HL-60 (cell line): Measurements from ENCODE around the gene ATP6AP1.

Source experiments
- DNase-seq, 2 experiments: peaks; one replicate each; pipeline ENCODE4 v3.0.0-alpha.2; 2010 to 2020; ENCODE audit warnings: low read depth in 1 of 2, low spot score in 1 of 2
- H3K27ac ChIP-seq: fragments of 250-450 bp; sonication (Bioruptor Pico); replicated peaks from 2 replicates; pipeline ENCODE4 v1.5.1; 2020; ENCODE audit warnings: mild to moderate bottlenecking, moderate library complexity
- H3K27me3 ChIP-seq: fragments of 250-450 bp; sonication (Bioruptor Pico); 2 replicates; pipeline ENCODE4 v1.5.1; 2021; ENCODE audit warnings: mild to moderate bottlenecking, moderate library complexity; ENCODE audit not compliant: insufficient read depth, poor library complexity, severe bottlenecking
- H3K4me3 ChIP-seq: replicated peaks from 2 replicates; pipeline ENCODE4 v1.5.1; 2011; ENCODE audit warnings: mild to moderate bottlenecking, control low read depth, low read length; ENCODE audit not compliant: insufficient read depth
- CTCF ChIP-seq: IDR thresholded peaks from one replicate; pipeline ENCODE4 v1.5.1; 2011; ENCODE audit warnings: low read length, control low read depth, inconsistent platforms; ENCODE audit not compliant: insufficient read depth
- GABPA ChIP-seq: IDR thresholded peaks from 2 replicates; pipeline ENCODE4 v1.6.1; 2012; ENCODE audit warnings: low read depth
- POLR2AphosphoS5 ChIP-seq: IDR thresholded peaks from 2 replicates; pipeline ENCODE4 v1.6.1; 2012; ENCODE audit warnings: low read depth
- SPI1 ChIP-seq: IDR thresholded peaks from 2 replicates; pipeline ENCODE4 v1.6.1; 2012; ENCODE audit warnings: low read depth, mild to moderate bottlenecking, borderline replicate concordance
- TF ChIP-seq, protein P1 (sequence below): IDR thresholded peaks from 2 replicates; pipeline ENCODE4 v1.6.1; 2012; ENCODE audit warnings: low read depth; ENCODE audit not compliant: insufficient replicate concordance

ATP6AP1 gene

DNA sequence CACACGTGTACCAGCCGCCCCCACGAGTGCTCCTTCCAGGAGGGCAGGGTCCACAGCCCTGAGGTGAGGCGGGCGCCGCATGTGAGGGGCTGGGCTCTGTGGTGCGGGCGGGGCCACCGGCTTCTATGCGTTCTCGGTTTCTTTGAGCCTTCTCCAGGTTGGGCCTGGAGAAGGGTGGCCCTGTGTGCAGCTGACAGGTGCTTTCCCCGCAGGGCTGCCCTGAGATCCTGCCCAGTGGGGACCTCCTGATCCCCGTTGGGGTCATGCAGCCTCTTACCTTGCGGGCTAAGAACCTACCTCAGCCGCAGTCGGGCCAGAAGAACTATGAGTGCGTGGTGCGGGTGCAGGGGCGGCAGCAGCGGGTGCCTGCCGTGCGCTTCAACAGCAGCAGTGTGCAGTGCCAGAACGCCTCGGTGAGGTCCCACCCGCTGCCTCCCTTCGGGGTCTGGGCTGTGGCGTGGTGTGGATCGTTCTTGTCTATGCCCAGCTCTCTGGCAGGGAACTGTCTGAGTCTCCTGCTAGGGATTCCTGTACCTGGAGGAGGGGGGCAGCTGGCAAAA lies 36.4 kb downstream of the ATP6AP1 start:
- TF ChIP-seq GABPA: no peak
- Histone ChIP-seq H3K4me3 (no peak overlapping the region), H3K27ac (no peak overlapping the region), H3K27me3 (no peaks in the 10 kb centered on the region)
- no peak for DNase-seq

DNA sequence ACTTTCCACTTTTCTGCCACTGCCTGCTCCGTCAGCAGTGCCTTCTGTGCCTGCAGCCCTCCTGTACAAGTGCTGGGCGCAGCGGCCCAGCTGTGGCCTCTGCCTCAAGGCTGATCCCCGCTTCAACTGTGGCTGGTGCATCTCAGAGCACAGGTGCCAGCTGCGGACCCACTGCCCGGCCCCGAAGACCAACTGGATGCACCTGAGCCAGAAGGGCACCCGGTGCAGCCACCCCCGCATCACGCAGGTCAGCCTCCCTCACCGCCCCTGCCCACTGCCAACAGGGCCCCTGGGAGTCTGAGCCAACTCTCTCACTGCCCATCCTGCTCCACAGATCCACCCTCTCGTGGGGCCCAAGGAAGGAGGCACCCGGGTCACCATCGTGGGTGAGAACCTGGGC lies 37.1 kb downstream of the ATP6AP1 start:
- H3K4me3 ChIP-seq: no peak overlapping the region
- H3K27me3 ChIP-seq: no peaks in the 10 kb centered on the region
- no peak for DNase-seq
- H3K27ac ChIP-seq: no peak overlapping the region
- TF ChIP-seq, protein P1, sequence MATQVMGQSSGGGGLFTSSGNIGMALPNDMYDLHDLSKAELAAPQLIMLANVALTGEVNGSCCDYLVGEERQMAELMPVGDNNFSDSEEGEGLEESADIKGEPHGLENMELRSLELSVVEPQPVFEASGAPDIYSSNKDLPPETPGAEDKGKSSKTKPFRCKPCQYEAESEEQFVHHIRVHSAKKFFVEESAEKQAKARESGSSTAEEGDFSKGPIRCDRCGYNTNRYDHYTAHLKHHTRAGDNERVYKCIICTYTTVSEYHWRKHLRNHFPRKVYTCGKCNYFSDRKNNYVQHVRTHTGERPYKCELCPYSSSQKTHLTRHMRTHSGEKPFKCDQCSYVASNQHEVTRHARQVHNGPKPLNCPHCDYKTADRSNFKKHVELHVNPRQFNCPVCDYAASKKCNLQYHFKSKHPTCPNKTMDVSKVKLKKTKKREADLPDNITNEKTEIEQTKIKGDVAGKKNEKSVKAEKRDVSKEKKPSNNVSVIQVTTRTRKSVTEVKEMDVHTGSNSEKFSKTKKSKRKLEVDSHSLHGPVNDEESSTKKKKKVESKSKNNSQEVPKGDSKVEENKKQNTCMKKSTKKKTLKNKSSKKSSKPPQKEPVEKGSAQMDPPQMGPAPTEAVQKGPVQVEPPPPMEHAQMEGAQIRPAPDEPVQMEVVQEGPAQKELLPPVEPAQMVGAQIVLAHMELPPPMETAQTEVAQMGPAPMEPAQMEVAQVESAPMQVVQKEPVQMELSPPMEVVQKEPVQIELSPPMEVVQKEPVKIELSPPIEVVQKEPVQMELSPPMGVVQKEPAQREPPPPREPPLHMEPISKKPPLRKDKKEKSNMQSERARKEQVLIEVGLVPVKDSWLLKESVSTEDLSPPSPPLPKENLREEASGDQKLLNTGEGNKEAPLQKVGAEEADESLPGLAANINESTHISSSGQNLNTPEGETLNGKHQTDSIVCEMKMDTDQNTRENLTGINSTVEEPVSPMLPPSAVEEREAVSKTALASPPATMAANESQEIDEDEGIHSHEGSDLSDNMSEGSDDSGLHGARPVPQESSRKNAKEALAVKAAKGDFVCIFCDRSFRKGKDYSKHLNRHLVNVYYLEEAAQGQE: no peak
- TF ChIP-seq GABPA: no peak
- TF ChIP-seq CTCF: no peak
- TF ChIP-seq POLR2AphosphoS5: no peak
- TF ChIP-seq SPI1: no peak

DNA sequence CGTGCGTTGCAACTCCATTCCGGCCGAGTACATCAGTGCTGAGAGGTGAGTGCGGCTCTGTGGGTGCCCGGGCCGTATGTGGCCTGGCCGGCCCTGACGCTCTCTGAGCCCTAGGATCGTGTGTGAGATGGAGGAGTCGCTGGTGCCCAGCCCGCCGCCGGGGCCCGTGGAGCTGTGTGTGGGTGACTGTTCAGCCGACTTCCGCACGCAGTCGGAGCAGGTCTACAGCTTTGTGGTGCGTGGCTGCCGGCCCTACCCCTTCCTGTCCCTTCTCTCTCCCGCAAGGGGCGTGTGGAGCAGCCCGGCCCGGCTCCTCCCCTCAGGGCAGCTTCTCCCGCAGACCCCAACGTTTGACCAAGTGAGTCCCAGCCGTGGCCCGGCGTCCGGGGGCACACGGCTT lies 37.6 kb downstream of the ATP6AP1 start:
- Histone ChIP-seq H3K27me3 (no peaks in the 10 kb centered on the region), H3K4me3 (no peak overlapping the region), H3K27ac (no peak overlapping the region)
- no peak for TF ChIP-seq CTCF
- peak in 1 of 2 experiments; percentile 8 for DNase-seq

GRCh38 chrX:154466907-154467306 lies 38.4 kb downstream of the ATP6AP1 start:
- TF ChIP-seq GABPA (no peak), SPI1 (no peak), CTCF (no peak), POLR2AphosphoS5 (no peak)
- TF ChIP-seq, protein P1: no peak
- Histone ChIP-seq H3K27ac (no peak overlapping the region), H3K27me3 (no peaks in the 10 kb centered on the region), H3K4me3 (no peak overlapping the region)
- DNase-seq: no peak
